ENCODE measurements around the gene KITLG.
A peak's percentile ranks its signal among the peaks of the same experiment; 100 is the strongest.

KITLG gene

GRCh38 chr12:88595697-88596096 lies 15.4 kb upstream of the KITLG start:
- H3K4me1 ChIP-seq, result peaks cover 4% of the 10 kb centered on the region; the same call in 1 of the 2 replicates
- H3K9me3 ChIP-seq, result no peaks in the 10 kb centered on the region
- TF ChIP-seq, protein P1, sequence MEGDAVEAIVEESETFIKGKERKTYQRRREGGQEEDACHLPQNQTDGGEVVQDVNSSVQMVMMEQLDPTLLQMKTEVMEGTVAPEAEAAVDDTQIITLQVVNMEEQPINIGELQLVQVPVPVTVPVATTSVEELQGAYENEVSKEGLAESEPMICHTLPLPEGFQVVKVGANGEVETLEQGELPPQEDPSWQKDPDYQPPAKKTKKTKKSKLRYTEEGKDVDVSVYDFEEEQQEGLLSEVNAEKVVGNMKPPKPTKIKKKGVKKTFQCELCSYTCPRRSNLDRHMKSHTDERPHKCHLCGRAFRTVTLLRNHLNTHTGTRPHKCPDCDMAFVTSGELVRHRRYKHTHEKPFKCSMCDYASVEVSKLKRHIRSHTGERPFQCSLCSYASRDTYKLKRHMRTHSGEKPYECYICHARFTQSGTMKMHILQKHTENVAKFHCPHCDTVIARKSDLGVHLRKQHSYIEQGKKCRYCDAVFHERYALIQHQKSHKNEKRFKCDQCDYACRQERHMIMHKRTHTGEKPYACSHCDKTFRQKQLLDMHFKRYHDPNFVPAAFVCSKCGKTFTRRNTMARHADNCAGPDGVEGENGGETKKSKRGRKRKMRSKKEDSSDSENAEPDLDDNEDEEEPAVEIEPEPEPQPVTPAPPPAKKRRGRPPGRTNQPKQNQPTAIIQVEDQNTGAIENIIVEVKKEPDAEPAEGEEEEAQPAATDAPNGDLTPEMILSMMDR (IDR thresholded peaks at IDR 0.05; ENCODE audit: low read depth, low read length), result no peak
- H3K27me3 ChIP-seq, result no peaks in the 10 kb centered on the region
- H3K4me3 ChIP-seq (ENCODE audit: low read depth, low read length), result no peak overlapping the region
- H3K36me3 ChIP-seq, result no peaks in the 10 kb centered on the region
- no peak for DNase-seq

- DNase-seq, result no peak
- no peaks in the 10 kb centered on the region for H3K9me3 ChIP-seq
- H3K4me1 ChIP-seq, result peaks cover 4% of the 10 kb centered on the region; the same call in 1 of the 2 replicates
- H3K4me3 ChIP-seq (ENCODE audit: low read depth, low read length), result no peak overlapping the region
- TF ChIP-seq, protein P1 (IDR thresholded peaks at IDR 0.05; ENCODE audit: low read depth, low read length), result no peak
- no peaks in the 10 kb centered on the region for H3K36me3 ChIP-seq
- H3K27me3 ChIP-seq, result no peaks in the 10 kb centered on the region
Observed at GRCh38 chr12:88594780-88595179, 14.5 kb upstream of the KITLG start.

DNA sequence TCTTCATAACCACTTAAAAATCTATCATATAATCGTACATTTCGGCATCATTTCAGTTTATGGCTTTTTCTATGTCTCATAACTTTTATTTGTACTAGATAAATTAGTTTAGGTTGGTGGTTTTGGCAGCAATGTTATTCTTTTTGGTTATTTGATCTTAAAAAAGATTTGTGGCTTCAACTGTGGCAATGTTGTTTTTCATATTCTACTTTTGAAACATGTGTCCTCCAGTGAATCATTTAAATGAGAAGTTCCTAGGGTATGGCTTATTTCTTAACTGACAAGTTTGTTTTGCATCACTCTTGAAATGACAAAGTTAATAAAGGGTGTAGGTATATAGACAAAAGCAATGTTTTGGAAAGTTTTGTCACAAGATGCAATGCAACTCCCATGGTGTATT lies 11.1 kb upstream of the KITLG start:
- TF ChIP-seq, protein P1 (IDR thresholded peaks at IDR 0.05; ENCODE audit: low read depth, low read length), result no peak
- Histone ChIP-seq H3K36me3 (no peaks in the 10 kb centered on the region), H3K4me3 (ENCODE audit: low read depth, low read length) (no peak overlapping the region), H3K27me3 (no peaks in the 10 kb centered on the region; the same call in 1 of the 2 replicates), H3K4me1 (no peaks in the 10 kb centered on the region), H3K9me3 (no peaks in the 10 kb centered on the region)
- no peak for DNase-seq

DNA sequence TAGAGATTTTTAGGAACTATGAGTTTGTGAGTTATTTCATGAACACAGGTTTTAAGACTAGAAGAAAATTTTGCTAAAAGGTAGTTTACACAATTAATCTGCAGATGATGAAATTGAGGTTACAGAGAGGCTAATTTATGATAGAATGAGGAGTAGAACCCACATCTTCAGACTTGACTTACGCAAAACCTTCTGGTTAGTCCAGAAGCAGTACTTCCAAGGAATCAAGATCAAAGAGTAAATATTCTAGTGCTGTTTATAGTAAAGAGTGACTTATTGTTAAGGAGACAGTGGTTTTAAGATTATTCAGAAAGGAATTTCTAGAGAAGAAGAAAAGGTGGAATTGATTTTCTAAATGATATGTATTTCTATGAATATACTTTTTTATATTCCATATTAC lies 10.6 kb upstream of the KITLG start:
- Histone ChIP-seq H3K4me3 (ENCODE audit: low read depth, low read length) (no peak overlapping the region), H3K4me1 (no peaks in the 10 kb centered on the region), H3K36me3 (no peaks in the 10 kb centered on the region), H3K9me3 (no peaks in the 10 kb centered on the region), H3K27me3 (no peaks in the 10 kb centered on the region; the same call in 1 of the 2 replicates)
- no peak for DNase-seq
- TF ChIP-seq, protein P1 (IDR thresholded peaks at IDR 0.05; ENCODE audit: low read depth, low read length), result no peak

DNA sequence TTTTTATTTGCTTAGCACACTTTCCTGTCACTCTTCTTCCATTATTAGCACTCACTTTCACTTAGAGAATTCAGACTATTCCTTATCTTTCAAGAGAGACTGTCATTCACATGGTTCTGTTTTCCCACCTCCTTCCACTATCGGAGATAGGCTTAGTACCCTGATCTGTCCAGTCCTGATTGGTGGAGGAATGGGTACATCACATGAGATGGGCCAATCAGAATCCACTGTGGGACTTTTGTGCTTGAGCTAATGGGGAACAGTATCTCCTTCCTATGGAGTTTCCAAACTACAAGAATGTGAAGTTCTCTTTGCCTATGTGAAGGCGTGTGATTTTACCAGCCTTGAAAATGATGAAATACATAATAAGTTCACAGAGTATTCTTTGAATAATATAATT lies 4.8 kb upstream of the KITLG start:
- H3K27me3 ChIP-seq, result peaks cover 25% of the 10 kb centered on the region
- DNase-seq, result no peak
- TF ChIP-seq, protein P1 (IDR thresholded peaks at IDR 0.05; ENCODE audit: low read depth, low read length), result no peak
- H3K36me3 ChIP-seq, result no peaks in the 10 kb centered on the region
- no peaks in the 10 kb centered on the region for H3K9me3 ChIP-seq
- H3K4me3 ChIP-seq (ENCODE audit: low read depth, low read length), result no peak overlapping the region
- no peaks in the 10 kb centered on the region for H3K4me1 ChIP-seq

- DNase-seq, result peak; percentile 16
- Histone ChIP-seq H3K9me3 (no peaks in the 10 kb centered on the region), H3K36me3 (no peaks in the 10 kb centered on the region), H3K27me3 (peaks cover 45% of the 10 kb centered on the region), H3K4me1 (no peaks in the 10 kb centered on the region), H3K4me3 (ENCODE audit: low read depth, low read length) (peak overlapping the region; percentile 59)
- TF ChIP-seq, protein P1 (IDR thresholded peaks at IDR 0.05; ENCODE audit: low read depth, low read length), result no peak
Observed at GRCh38 chr12:88579601-88580050, 645 bp downstream of the KITLG start.

Data from BE2C (cell line).